ENCODE measurements around the gene PSME3IP1.
A peak's percentile ranks its signal among the peaks of the same experiment; 100 is the strongest.
"Not testable (repeated sequence)": the region's sequence is repeated elsewhere in the genome, so short reads cannot be mapped to it uniquely, and the experiment has no call there.

PSME3IP1 gene

DNA sequence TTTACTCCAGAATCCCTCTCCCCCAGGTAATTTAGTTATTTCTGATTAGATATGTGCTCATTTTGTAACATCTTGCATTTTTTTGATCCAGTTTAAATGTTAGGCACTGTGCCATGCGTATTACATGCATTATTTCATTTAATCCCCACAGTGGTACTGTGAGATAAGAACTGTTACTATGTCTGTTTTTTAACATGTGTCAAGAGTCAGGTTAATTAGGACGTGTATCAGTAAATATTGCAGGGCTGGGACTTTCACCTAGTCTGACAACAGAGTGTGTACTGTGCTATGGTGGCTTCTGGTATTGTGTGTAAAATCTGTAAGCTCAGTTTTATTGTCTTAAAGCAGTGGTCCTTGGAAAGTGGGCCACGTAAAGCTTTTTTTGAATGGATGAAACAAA lies 10.9 kb upstream of the PSME3IP1 start:
- no peak for DNase-seq (ENCODE audit: low spot score)

DNA sequence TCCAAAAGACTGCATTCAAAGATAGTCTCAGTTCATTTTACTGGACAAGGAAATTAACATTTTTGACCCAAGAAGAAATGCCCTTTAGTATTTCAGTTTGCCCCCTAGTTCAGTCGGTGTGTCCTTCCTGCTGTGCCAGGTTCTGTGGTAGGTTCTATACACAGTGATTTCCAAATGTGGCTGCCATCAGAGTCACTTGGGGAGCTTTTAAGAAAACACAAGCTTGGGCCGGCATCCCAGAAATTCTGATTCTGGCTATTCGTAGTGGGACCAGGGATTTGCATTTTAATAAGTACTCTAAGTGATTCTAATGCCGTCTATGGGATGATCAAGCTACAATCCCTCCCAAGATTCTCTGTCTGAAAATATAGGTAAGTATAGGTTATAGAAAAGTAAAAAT lies 10.4 kb upstream of the PSME3IP1 start:
- DNase-seq (ENCODE audit: low spot score): no peak

GRCh38 chr16:57194512-57194911 lies 8.7 kb upstream of the PSME3IP1 start:
- no peak for DNase-seq (ENCODE audit: low spot score)

- DNase-seq (ENCODE audit: low spot score): no peak
These were observed 7.1 kb upstream of the PSME3IP1 start for GRCh38 chr16:57192720-57193486.

DNA sequence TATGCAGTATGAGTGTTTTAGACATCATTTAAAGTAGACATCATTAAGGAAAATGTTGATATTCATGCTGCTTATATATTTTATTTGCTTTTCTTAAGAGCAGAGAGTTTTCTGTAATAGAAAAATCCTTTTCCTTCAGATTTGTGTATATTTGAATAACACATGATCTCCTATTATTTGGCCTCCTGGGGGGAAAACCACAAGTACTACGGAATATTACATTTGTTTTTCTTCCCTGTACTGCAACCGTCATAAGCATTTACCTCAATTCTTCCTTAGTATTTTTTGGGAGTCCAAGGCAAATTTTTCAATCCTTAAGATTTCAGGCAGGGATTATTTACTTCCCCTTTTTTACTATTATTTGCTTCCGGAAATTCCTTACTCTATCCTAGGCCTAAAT lies 6.3 kb upstream of the PSME3IP1 start:
- DNase-seq (ENCODE audit: low spot score): no peak

- no peak for DNase-seq (ENCODE audit: low spot score)
These were observed 5.3 kb upstream of the PSME3IP1 start for GRCh38 chr16:57191056-57191571.

GRCh38 chr16:57190136-57190535 lies 4.3 kb upstream of the PSME3IP1 start:
- DNase-seq (ENCODE audit: low spot score): no peak

DNA sequence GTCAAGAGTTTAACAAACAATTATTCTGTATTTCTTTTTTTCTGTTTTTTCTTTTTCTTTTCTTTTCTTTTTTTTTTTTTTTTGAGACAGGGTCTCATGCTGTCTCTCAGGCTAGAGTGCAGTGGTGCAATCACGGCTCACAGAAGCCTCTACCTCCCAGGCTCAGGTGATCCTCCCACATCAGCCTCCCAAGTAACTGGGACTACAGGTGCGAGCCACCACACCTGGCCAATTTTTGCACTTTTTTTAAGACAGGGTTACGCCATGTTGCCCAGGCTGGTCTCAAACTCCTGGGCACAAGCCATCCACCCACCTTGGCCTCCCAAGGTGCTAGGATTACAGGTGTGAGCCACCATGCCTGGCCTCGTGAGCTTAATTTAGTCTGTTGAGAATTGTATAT lies 3.7 kb upstream of the PSME3IP1 start:
- not testable (repeated sequence) for DNase-seq (ENCODE audit: low spot score)

DNA sequence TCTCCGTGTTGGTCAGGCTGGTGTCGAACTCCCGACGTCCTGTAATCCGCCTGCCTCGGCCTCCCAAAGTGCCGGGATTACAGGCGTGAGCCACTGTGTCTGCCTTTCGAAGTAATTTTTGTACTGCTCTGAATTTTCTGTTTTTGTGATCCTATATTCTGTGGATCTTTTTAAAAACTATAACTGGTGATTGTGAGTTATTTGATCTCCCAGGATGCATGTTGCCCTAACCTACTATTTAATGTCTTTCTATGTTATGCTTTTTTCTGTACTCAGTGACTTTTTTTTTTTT lies 2.8 kb upstream of the PSME3IP1 start:
- no peak for DNase-seq (ENCODE audit: low spot score)

DNA sequence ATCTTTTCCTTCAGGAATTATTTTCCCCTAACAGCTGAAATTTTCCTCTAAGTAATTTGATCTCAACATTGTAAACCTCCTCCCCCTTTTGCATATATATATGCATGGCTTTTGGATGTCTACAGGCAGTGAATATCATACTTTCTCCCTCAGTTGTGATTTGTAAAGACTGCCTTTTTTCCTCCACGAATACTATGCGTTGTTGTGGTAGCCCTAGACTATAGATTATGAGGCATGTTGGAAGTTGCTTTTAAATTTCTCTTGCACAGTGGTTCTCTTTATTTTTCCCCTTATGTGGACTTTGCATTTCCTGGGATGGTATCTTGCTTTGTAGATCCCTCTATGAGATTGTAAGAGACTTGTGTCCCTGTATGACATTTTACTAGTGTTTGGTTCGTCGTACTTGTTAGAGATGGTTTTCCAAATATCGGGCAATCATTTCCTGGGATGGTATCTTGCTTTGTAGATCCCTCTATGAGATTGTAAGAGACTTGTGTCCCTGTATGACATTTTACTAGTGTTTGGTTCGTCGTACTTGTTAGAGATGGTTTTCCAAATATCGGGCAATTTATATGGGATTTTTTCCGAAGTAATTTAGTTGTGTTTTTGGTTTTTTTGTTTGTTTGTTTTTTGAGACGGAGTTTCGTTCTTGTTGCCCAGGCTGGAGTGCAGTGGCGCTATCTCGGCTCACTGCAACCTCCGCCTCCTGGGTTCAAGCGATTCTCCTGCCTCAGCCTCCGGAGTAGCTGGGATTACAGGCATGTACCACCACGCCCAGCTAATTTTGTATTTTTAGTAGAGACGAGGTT lies 2.3 kb upstream of the PSME3IP1 start:
- DNase-seq (ENCODE audit: low spot score): not testable (repeated sequence)

DNA sequence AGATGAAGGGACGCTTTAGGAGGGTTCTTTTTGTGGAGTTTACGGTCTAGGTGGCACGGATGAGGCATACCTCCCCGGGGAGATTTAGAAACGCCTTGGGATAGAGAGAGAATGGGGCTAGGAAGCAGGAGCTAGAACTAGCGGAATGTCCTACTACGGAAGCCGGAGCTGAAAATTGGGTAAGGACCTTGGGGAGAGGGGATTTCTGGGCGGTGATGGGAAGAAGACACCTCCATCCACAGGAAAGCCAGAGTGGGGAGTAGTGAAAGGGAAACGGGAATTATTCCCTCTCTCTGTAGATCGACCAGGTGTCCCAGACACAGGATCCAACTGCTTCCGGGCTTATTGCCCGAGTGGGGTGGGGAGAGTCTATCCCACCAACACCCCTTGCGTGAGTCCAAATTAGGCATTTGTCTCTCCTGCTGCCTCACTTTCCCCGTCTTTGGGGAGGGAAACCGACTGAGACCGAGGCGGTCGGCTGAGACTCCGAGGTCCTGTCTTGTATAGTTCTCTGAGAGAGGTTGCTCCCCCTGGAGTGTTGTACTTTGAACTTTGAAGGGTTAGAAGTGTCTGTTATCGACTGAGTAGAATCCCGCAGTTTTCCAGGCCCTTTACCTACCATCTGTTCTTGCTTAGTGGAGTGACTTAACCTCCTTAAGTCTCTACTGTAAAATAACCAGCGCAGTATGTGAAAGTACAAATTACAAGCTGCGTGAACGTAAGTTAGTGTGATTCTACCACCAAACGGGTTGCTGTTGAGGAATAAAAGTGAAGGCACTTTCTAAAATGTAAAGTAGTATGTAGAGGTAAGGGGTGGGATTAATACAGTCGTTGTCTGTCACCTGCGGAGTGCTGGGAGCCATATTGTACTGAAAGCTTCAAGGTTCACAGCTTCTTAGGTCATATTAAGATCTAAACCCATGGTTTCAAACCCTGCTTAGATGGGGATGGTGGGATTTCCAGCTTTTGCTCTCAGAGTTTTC lies 1.3 kb upstream of the PSME3IP1 start:
- DNase-seq (ENCODE audit: low spot score): no peak

GRCh38 chr16:57185446-57185944 lies 344 bp downstream of the PSME3IP1 start:
- peak; percentile 28 for DNase-seq (ENCODE audit: low spot score)

- DNase-seq (ENCODE audit: low spot score): no peak
These were observed 873 bp downstream of the PSME3IP1 start for GRCh38 chr16:57184887-57185445.

GRCh38 chr16:57184113-57184512 lies 1.7 kb downstream of the PSME3IP1 start:
- no peak for DNase-seq (ENCODE audit: low spot score)

DNA sequence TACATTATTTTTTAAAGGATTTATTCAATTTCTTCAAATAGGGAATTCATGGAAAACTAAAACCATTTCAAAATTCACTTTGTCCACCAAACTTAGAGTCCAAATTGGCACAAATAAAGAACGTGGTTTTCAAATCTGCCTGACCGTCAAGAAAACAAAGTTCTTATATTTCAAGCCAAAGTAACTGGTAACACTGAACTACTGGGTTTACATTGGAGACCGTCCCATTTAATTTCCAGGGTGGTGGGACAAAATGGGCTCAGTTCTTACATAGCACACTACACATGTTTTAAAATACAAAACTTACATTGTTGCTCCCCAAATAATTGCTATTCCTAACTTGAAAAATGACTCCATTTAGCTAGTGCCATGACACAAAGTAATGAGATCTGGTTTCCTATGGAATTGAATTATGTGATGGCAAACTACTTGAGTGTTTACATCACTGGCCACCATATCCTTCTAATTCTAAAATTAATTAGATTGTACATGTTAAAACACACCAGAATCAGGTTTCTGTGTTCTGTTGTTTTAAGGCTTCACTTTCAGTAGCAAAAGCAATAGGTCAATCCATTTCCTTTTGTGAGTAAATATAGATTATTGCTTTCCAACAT lies 6.5 kb downstream of the PSME3IP1 start:
- DNase-seq (ENCODE audit: low spot score): no peak

- no peak for DNase-seq (ENCODE audit: low spot score)
These were observed 7.0 kb downstream of the PSME3IP1 start for GRCh38 chr16:57178793-57179212.

DNA sequence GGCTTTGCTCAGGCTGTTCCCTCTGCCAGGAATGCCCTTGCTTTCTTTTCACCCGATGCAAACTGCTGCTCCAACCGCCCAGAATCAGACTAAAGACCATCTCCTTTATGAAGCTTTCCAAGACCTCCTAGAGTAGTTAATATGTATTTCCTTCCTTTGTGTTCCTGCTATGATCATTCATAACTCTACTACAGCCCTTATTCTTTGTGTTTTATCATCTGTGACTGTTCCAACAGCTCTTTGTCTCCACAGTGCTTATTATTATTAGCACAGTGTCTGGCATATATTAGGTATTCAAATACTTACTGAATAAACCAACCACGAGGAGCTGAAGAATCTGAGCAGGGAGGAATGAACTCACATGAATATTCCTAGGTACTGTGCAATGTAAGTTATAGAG lies 7.6 kb downstream of the PSME3IP1 start:
- no peak for DNase-seq (ENCODE audit: low spot score)

- no peak for DNase-seq (ENCODE audit: low spot score)
These were observed 9.9 kb downstream of the PSME3IP1 start for GRCh38 chr16:57175896-57176295.

DNA sequence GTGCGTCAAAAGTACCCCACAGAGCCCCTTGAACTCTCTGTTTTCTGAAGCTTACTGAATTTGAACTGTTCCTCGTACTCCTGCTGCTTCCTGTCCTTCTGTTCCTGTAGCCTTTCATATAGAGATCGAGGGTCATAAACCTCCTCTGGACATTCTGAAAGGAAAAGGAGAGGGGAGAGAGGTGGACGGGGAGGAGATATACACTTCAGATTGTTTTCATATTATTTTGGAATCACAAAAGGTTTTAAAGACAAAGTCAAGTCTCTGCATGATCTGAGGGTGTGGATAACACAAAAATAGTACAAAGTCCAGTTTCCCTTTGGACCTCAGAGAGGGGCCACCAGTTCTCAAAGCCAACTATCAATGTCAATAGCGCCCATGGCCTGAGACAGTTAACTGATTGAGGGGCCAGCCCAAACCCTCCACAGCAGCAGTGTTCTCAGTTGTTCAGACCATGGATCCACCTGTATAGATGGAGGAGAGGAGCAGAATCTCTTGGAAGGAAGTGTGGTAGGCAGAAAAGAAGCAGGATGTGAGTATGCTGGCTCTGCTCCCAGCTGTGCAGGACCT lies 13.0 kb downstream of the PSME3IP1 start:
- DNase-seq (ENCODE audit: low spot score): no peak

- no peak for DNase-seq (ENCODE audit: low spot score)
These were observed 16.5 kb downstream of the PSME3IP1 start for GRCh38 chr16:57169327-57169726.

- peak; percentile 41 for DNase-seq (ENCODE audit: low spot score)
These were observed 17.9 kb downstream of the PSME3IP1 start for GRCh38 chr16:57167953-57168352.
